ENCODE measurements around the gene KRTAP10-5.

Gene KRTAP10-5

GRCh38 chr21:44533121-44533890, 47.1 kb downstream of the KRTAP10-5 start:
- Histone ChIP-seq H3K4me3 (replicated peaks; ENCODE audit: insufficient read depth, low read length) (no peak overlapping the region), H3K27ac (replicated peaks) (no peak overlapping the region), H3K27me3 (ENCODE audit: insufficient read depth, poor library complexity, severe bottlenecking) (no peaks in the 10 kb centered on the region)
- no peak for DNase-seq (ENCODE audit: low read depth in 1 of 2, low spot score in 1 of 2)
- TF ChIP-seq, protein P1, sequence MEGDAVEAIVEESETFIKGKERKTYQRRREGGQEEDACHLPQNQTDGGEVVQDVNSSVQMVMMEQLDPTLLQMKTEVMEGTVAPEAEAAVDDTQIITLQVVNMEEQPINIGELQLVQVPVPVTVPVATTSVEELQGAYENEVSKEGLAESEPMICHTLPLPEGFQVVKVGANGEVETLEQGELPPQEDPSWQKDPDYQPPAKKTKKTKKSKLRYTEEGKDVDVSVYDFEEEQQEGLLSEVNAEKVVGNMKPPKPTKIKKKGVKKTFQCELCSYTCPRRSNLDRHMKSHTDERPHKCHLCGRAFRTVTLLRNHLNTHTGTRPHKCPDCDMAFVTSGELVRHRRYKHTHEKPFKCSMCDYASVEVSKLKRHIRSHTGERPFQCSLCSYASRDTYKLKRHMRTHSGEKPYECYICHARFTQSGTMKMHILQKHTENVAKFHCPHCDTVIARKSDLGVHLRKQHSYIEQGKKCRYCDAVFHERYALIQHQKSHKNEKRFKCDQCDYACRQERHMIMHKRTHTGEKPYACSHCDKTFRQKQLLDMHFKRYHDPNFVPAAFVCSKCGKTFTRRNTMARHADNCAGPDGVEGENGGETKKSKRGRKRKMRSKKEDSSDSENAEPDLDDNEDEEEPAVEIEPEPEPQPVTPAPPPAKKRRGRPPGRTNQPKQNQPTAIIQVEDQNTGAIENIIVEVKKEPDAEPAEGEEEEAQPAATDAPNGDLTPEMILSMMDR (IDR thresholded peaks at IDR 0.05; ENCODE audit: insufficient read depth, low read length) = no peak
- no peak for TF ChIP-seq GABPA (IDR thresholded peaks at IDR 0.05; ENCODE audit: low read depth)
- no peak for TF ChIP-seq REST (IDR thresholded peaks at IDR 0.05; ENCODE audit: insufficient replicate concordance, low read depth)
- TF ChIP-seq POLR2AphosphoS5 (IDR thresholded peaks at IDR 0.05; ENCODE audit: low read depth) = no peak
- no peak for TF ChIP-seq SPI1 (IDR thresholded peaks at IDR 0.05; ENCODE audit: borderline replicate concordance, low read depth)

DNA sequence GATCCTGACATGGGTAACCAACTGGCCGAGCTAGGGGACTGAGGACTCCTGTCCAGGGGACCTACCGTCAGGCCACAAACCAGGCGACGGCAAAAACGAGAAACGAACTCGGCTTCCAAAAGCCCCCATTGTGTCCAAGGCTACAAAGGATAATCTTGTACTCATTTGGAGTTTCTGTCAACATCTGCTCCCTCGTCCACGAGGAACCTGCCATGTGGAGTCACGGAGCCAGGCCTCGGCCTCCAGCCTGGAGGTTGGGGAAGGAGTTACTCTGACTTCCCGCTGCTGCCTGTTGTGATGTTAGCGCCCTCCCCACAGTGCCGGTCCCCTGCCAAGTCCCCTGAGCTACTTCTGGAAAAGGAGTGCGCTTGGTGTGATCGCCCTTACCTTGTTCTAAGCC, 47.7 kb downstream of the KRTAP10-5 start:
- TF ChIP-seq REST (IDR thresholded peaks at IDR 0.05; ENCODE audit: insufficient replicate concordance, low read depth) = no peak
- TF ChIP-seq GABPA (IDR thresholded peaks at IDR 0.05; ENCODE audit: low read depth) = no peak
- no peak for TF ChIP-seq POLR2AphosphoS5 (IDR thresholded peaks at IDR 0.05; ENCODE audit: low read depth)
- TF ChIP-seq SPI1 (IDR thresholded peaks at IDR 0.05; ENCODE audit: borderline replicate concordance, low read depth) = no peak
- TF ChIP-seq, protein P1 (IDR thresholded peaks at IDR 0.05; ENCODE audit: insufficient read depth, low read length) = no peak
- no peak for DNase-seq (ENCODE audit: low read depth in 1 of 2, low spot score in 1 of 2)
- no peaks in the 10 kb centered on the region for H3K27me3 ChIP-seq (ENCODE audit: insufficient read depth, poor library complexity, severe bottlenecking)
- no peak overlapping the region for H3K27ac ChIP-seq (replicated peaks)
- no peak overlapping the region for H3K4me3 ChIP-seq (replicated peaks; ENCODE audit: insufficient read depth, low read length)

GRCh38 chr21:44531606-44532564, 48.5 kb downstream of the KRTAP10-5 start:
- H3K4me3 ChIP-seq (replicated peaks; ENCODE audit: insufficient read depth, low read length) = no peak overlapping the region
- TF ChIP-seq, protein P1 (IDR thresholded peaks at IDR 0.05; ENCODE audit: insufficient read depth, low read length) = no peak
- no peak for DNase-seq (ENCODE audit: low read depth in 1 of 2, low spot score in 1 of 2)
- no peak overlapping the region for H3K27ac ChIP-seq (replicated peaks)
- no peaks in the 10 kb centered on the region for H3K27me3 ChIP-seq (ENCODE audit: insufficient read depth, poor library complexity, severe bottlenecking)

Data from HL-60 (cell line).